ENCODE data around the gene CASK.

Gene CASK

DNA sequence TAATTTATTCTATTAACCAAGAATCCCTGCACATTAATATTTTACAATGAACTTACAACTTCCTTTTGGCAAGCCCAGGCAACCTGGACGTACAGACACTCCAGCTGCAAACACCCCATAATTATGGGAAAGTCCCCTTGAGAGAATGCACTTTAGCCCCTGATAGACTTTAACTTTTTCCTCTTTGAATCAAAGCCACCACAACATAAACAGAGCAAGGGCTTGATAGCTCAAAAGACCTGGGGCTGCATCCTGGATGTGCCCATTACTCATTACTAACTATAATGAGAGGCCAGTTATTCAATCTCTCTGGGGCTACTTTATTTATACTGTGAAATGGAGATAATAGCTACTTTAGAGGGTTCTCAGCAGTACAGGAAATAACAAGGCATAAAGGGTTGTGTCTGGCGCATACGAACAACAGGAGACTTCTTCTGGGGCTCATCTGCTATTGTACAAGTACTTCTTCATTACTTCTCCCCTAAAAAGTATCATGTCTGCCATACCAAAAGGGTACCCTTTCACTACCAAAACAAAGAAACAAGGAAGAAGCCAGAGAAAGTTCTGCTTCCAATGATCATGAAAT, 54.9 kb downstream of the CASK start:
- TF ChIP-seq, protein P1, sequence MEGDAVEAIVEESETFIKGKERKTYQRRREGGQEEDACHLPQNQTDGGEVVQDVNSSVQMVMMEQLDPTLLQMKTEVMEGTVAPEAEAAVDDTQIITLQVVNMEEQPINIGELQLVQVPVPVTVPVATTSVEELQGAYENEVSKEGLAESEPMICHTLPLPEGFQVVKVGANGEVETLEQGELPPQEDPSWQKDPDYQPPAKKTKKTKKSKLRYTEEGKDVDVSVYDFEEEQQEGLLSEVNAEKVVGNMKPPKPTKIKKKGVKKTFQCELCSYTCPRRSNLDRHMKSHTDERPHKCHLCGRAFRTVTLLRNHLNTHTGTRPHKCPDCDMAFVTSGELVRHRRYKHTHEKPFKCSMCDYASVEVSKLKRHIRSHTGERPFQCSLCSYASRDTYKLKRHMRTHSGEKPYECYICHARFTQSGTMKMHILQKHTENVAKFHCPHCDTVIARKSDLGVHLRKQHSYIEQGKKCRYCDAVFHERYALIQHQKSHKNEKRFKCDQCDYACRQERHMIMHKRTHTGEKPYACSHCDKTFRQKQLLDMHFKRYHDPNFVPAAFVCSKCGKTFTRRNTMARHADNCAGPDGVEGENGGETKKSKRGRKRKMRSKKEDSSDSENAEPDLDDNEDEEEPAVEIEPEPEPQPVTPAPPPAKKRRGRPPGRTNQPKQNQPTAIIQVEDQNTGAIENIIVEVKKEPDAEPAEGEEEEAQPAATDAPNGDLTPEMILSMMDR (IDR thresholded peaks at IDR 0.05; ENCODE audit: low read depth, low read length): no peak

DNA sequence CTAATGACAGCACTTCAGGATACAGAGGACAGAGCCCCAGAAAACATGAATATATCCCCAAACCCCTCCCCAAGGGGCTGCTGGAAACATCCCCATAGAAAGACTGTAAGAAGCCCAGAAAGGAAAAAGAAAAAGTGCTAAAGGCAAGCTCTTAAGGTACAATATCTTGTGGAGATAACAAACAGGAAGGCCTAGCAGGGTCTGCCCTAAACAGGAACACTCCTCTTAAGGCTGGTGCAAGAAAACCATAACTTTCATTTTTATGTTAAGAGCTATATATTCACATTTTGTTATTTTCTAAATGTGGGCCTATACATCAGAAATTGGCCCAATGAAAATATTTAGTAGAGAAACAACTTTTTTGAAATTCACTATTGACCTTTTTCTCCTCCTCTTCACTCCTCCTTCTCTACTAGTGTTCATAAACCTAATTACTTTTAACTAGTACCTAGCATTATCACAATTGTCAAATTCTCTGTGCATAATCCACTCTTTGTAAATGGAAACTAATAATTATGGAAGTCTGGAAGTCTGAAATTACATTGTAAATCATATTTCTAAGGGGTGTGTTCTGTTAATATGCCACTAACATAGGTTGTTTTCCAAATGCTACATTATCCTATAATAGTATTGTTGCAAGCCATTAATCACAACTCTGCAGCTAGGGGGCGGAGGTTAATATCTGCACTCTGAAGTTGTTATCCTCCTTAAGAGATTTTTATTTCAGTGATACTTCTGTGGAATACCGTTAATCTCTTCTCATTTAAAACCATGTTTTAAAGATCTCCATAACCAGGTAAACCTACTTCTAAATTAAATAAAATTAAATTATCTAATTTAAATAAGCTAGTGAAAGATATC, 59.8 kb downstream of the CASK start:
- no peak overlapping the region for H3K4me3 ChIP-seq (ENCODE audit: low read depth, low read length)
- TF ChIP-seq, protein P1 (IDR thresholded peaks at IDR 0.05; ENCODE audit: low read depth, low read length): no peak

More for the DNA sequence above, 54.9 kb downstream of the CASK start:
- H3K4me3 ChIP-seq (ENCODE audit: low read depth, low read length): no peak overlapping the region

DNA sequence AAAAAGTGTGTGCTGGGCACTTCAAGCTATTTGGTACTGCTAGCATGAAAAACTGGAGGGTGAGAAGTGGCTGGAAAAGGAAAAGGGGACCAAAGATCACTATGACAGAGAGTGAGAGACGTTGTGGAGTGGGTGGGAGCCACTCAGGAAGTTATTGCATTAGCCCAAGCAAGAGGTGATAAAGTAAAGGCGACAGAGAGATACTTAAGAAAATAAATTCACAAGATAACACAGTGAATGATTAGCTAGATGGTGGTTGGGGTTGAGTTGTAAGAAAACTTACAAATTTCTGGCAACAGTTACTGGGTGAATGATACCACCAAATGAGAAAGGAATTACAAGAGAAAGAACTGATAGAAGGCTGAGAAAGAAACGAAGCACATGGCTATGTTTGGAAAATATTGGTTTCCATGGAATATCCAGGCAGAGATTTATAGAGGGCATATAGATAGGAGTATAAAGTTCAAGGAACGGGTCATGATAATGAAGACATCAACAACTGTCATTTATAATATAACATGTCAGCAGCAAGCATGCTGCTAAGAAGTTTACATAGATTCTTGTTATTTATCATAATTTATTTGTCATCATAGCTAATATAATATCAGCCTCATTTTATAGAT, 60.7 kb downstream of the CASK start:
- H3K4me3 ChIP-seq (ENCODE audit: low read depth, low read length): no peak overlapping the region
- TF ChIP-seq, protein P1 (IDR thresholded peaks at IDR 0.05; ENCODE audit: low read depth, low read length): no peak

DNA sequence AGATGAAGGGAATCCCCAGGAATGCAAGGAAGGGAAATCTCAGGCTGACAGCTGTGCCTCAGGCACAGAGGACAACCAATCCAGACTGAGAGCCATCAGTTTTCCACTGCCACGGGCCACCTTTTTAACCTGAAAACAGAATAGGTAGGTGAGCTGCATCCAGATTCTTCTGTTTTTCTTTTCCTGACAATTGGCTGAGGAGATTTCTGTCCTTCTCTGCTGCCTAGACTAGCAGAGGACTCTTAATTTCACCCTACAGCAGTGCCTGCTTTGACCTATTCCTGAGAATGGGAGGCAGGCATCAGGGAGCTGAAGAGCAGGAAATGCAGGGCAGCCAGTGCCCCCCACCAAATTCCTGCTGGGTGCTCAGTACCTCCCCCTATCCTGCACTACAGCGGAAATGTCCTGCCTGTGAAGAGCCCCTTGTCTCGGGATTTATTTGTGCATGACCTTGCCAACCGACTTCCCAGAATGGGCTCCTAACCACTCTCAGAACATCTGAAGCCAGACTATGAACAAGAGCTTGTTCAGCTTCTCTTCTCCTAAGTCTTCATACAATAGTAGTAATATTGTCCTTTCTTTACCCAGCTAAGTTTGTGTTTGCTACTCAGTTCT, 65.1 kb downstream of the CASK start:
- TF ChIP-seq, protein P1 (IDR thresholded peaks at IDR 0.05; ENCODE audit: low read depth, low read length): no peak
- no peak overlapping the region for H3K4me3 ChIP-seq (ENCODE audit: low read depth, low read length)

DNA sequence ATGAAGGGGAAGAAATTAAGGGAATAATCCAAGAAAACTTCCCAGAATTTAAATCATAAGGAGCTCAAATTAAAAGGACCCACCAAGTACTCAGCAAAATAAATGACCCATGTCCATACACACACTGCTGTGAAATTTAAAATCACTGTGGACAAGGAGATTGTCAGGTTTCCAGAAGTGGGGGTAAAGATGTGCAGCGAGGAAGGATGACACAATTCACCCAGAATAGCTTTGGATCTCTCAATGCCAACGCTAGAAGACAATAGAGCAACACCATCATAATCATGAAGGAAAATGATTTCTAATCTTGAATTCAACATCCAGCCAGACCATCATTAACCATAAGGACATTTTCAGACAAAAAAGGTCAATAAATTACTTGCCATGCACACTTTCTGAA, 65.7 kb downstream of the CASK start:
- TF ChIP-seq, protein P1 (IDR thresholded peaks at IDR 0.05; ENCODE audit: low read depth, low read length): no peak

DNA sequence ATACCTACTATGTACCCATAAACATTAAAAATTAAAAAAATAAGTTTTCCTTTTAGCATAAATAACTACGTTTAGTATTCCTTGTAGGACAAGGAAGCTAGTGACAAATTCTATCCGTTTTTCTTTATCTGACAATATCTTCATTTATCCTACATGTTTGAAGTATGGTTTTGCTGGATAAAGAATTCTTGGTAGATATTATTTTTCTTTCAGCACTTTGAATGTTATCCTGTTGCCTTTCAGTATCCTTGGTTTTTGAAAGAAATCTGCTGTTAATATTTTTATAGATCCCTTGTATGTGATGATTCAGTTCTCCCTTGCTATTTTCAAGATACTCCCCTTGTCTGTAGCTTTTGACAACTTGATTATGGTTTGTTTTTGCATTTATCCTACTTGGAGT, 76.6 kb downstream of the CASK start:
- no peak overlapping the region for H3K4me3 ChIP-seq (ENCODE audit: low read depth, low read length)
- TF ChIP-seq, protein P1 (IDR thresholded peaks at IDR 0.05; ENCODE audit: low read depth, low read length): no peak

More for the DNA sequence above, 65.7 kb downstream of the CASK start:
- H3K4me3 ChIP-seq (ENCODE audit: low read depth, low read length): no peak overlapping the region

Data from WI38 (cell line).